NT2/D1 (cell line): ENCODE data around the gene TEX29.

Experiments used
- SUZ12 ChIP-seq: IDR thresholded peaks from 2 replicates; pipeline ENCODE4 v1.6.1; 2011; ENCODE audit not compliant: insufficient read length, insufficient read depth; ENCODE audit errors: extremely low read depth
- YY1 ChIP-seq: IDR thresholded peaks from 2 replicates; pipeline ENCODE4 v1.6.1; 2011; ENCODE audit not compliant: insufficient read length, insufficient read depth
- ZNF274 ChIP-seq: IDR thresholded peaks from 2 replicates; pipeline ENCODE4 v1.6.1; 2011; ENCODE audit warnings: mild to moderate bottlenecking, low read depth, low read length

DNA sequence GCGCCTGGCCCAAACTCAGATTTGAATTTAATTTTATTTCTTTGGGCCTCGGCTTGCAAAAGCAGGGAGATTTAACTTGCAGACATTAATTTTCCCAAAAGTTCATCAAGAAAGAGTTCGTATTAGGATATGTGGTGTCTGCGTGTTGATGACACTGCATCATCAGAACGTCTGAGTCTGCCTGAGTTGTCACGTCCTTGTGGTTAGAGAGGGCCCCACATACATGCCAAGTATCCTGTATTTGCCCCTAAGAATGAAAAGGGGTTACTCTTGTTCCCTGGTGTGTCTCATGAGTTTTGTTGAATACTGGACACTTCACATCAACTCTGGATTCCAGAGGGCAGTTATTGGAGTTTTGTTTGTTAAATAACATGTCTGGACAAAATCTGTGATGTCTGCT lies 5.6 kb upstream of the TEX29 start:
- TF ChIP-seq ZNF274: no peak
- TF ChIP-seq SUZ12: no peak
- no peak for TF ChIP-seq YY1
